Measurements from ENCODE around the gene LILRB5.

DNA sequence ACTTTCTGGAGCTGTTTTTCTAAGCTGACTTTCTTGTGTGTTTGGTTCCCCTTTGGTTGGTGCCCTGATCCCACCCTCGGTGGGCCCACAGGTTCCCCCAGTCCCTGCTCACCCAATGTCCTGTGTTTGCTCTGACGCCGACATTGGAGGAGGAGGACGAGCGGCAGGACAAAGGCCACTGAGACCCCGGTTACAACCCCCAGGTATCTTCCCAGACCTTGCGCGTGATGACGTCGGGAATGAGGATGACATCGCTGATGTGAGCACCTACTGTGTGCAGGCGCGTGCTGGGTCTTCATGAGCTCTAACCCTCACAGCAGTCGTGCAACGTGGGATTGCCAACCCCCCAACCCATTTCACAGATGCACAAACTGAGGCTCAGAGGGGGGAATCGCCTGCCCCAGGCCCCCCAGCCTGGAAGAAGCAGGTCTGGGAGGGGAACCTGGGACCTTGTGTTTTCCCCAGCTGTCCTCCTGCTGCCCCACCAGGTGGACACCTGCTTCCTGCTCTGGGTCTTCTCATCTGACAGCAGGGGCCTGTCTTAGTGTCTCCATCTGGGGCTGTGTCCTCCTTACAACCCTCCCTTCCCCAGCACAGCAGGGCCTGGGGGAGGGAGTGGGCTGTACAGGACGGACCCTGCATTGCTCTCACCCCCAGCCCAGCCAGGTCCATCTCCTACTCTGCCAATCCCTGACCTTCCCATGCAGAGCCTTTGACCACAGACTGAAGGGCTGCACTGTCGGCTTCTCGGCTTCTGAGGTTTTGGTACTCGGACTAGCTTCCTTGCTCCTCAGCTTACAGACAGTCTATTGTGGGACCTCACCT is 9.8 kb downstream of the LILRB5 start:
- no peak for TF ChIP-seq POLR2A (IDR thresholded peaks at IDR 0.05)
- TF ChIP-seq, protein P1, sequence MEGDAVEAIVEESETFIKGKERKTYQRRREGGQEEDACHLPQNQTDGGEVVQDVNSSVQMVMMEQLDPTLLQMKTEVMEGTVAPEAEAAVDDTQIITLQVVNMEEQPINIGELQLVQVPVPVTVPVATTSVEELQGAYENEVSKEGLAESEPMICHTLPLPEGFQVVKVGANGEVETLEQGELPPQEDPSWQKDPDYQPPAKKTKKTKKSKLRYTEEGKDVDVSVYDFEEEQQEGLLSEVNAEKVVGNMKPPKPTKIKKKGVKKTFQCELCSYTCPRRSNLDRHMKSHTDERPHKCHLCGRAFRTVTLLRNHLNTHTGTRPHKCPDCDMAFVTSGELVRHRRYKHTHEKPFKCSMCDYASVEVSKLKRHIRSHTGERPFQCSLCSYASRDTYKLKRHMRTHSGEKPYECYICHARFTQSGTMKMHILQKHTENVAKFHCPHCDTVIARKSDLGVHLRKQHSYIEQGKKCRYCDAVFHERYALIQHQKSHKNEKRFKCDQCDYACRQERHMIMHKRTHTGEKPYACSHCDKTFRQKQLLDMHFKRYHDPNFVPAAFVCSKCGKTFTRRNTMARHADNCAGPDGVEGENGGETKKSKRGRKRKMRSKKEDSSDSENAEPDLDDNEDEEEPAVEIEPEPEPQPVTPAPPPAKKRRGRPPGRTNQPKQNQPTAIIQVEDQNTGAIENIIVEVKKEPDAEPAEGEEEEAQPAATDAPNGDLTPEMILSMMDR (IDR thresholded peaks at IDR 0.05) = no peak
